ENCODE results near the gene SLC25A22.

SLC25A22 gene

DNA sequence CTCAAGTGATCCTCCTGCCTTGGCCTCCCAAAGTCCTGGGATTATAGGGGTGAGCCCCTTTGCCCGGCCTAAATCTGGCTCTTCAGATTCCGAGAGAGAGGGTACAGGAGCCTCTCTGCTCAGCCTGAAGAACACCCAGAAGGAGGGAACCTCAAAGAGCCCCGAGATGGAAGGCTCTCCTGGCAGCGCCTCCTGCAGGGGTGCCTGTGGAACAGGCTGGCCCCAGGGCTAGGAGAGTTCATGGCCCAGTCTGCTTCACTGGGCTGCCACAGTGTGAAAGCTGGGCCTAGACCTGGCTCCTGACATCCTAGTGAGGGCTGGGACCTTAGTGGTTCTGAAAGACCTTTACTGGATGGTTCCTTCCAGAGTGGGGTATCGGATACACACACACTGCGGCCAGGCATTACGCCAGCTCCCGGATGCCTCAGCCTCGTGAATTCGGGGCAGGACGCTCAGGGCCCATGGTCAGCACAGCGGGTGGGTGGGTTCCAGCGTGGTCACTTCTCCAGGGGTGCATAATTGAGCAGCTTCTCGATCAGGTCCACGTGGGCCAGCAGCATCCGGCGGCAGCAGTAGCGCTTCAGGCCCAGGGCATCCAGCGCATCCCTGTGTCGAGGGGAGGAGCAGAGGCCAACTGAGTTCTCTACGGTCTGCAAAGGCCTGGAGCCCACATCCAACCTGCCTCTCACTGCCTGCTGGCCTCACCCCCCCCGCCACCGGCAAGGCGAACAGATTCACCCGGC is 42.0 kb upstream of the SLC25A22 start:
- peak overlapping the region; percentile 32 for H3K27ac ChIP-seq (ENCODE audit: low read depth, low read length)
- H2AFZ ChIP-seq (ENCODE audit: low read length, unreplicated experiment), result no peak overlapping the region
- peaks cover 59% of the 10 kb centered on the region for H3K79me2 ChIP-seq (ENCODE audit: control insufficient read depth, insufficient read depth, low read length, unreplicated experiment)
- H3K27me3 ChIP-seq (ENCODE audit: insufficient read depth, low read length), result no peaks in the 10 kb centered on the region
- H3K4me1 ChIP-seq (ENCODE audit: control insufficient read depth, insufficient read depth, low read length, unreplicated experiment), result peaks cover 37% of the 10 kb centered on the region
- peaks cover 17% of the 10 kb centered on the region; the same call in 1 of the 2 replicates for H3K36me3 ChIP-seq (ENCODE audit: insufficient read depth, low read length)
- H3K4me3 ChIP-seq (ENCODE audit: low read depth, low read length), result peak overlapping the region; percentile 88

DNA sequence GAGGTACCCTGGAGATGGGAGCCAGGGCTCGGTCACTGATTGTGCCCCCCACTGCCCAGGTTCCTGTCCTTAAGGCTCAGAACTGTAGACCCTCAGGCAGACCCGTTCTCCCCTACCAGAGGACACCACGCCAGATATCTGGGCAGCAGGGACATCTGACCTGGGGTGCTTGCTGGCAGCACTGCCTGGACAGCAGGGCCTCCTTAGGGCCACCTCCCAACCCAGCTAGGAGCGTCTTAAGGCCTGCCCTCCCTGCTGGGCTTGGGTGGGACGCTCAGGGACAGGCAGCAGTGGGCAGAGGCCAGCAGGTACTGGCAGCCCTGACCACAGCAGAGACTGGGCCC is 41.2 kb upstream of the SLC25A22 start:
- H3K36me3 ChIP-seq (ENCODE audit: insufficient read depth, low read length), result peaks cover 17% of the 10 kb centered on the region; the same call in 1 of the 2 replicates
- no peak overlapping the region for H3K4me3 ChIP-seq (ENCODE audit: low read depth, low read length)
- H3K27me3 ChIP-seq (ENCODE audit: insufficient read depth, low read length), result no peaks in the 10 kb centered on the region
- H3K79me2 ChIP-seq (ENCODE audit: control insufficient read depth, insufficient read depth, low read length, unreplicated experiment), result peaks cover 57% of the 10 kb centered on the region
- H2AFZ ChIP-seq (ENCODE audit: low read length, unreplicated experiment), result no peak overlapping the region
- peaks cover 43% of the 10 kb centered on the region for H3K4me1 ChIP-seq (ENCODE audit: control insufficient read depth, insufficient read depth, low read length, unreplicated experiment)
- peak overlapping the region; percentile 32; the same call in 1 of the 2 replicates for H3K27ac ChIP-seq (ENCODE audit: low read depth, low read length)

DNA sequence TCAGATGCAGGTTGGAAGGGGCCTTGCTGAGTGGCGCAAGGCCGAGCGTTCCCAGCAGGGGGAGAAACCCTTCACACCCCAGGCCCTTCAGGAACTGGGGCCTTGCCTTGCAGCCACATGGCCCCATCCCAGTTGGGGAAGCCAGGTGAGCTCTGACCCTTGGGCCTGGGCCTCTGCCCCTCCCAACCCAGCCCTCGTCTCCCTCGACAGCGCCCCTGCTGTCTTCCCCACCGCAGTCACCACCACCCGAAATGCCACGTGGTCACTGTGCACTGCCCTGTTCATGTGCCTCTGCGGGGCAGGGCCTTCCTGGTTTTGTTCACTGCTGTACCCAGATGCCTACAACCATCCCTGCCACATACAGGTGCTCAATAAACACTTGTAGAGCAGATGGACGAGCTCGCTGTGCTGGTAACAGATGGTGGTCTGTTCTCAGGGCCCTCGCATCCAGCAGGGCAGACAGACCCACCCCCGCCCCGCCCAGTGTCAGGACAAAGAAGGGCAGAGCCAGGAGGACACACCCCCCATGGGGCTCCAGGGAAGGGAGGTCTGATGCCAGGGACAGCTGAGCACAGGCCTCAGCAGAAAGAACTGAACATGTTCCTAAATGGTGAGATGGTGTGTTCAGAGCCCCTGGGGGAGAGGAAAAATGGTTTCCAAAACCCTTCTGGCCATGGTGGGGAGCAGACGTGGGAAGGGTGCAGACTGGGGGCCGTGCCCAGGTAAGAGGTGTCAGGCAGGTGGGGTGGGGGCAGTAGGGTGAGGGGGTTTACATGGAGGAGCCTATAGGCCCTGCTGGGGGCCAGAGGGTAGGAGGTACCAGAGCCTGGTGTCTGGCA is 40.6 kb upstream of the SLC25A22 start:
- Histone ChIP-seq H3K36me3 (ENCODE audit: insufficient read depth, low read length) (peaks cover 17% of the 10 kb centered on the region; the same call in 1 of the 2 replicates), H3K27ac (ENCODE audit: low read depth, low read length) (0 out of 2 replicates have a peak overlapping the region, but pooled peaks have one; percentile 14)

DNA sequence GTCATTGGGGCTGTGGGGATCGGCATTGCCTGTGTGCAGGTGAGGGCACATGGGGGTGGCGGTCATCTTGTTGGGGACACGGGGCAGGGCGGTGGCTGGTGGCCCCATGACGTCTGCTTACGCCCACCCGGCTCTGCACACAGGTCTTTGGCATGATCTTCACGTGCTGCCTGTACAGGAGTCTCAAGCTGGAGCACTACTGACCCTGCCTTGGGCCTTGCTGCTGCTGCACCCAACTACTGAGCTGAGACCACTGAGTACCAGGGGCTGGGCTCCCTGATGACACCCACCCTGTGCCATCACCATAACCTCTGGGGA is 39.9 kb upstream of the SLC25A22 start:
- Histone ChIP-seq H3K79me2 (ENCODE audit: control insufficient read depth, insufficient read depth, low read length, unreplicated experiment) (peaks cover 58% of the 10 kb centered on the region), H3K36me3 (ENCODE audit: insufficient read depth, low read length) (peaks cover 17% of the 10 kb centered on the region; the same call in 1 of the 2 replicates), H3K4me1 (ENCODE audit: control insufficient read depth, insufficient read depth, low read length, unreplicated experiment) (peaks cover 43% of the 10 kb centered on the region)

More for the DNA sequence above, 40.6 kb upstream of the SLC25A22 start:
- H2AFZ ChIP-seq (ENCODE audit: low read length, unreplicated experiment), result no peak overlapping the region
- H3K4me1 ChIP-seq (ENCODE audit: control insufficient read depth, insufficient read depth, low read length, unreplicated experiment), result peaks cover 43% of the 10 kb centered on the region
- H3K27me3 ChIP-seq (ENCODE audit: insufficient read depth, low read length), result no peaks in the 10 kb centered on the region
- H3K4me3 ChIP-seq (ENCODE audit: low read depth, low read length), result no peak overlapping the region
- peaks cover 60% of the 10 kb centered on the region for H3K79me2 ChIP-seq (ENCODE audit: control insufficient read depth, insufficient read depth, low read length, unreplicated experiment)

DNA sequence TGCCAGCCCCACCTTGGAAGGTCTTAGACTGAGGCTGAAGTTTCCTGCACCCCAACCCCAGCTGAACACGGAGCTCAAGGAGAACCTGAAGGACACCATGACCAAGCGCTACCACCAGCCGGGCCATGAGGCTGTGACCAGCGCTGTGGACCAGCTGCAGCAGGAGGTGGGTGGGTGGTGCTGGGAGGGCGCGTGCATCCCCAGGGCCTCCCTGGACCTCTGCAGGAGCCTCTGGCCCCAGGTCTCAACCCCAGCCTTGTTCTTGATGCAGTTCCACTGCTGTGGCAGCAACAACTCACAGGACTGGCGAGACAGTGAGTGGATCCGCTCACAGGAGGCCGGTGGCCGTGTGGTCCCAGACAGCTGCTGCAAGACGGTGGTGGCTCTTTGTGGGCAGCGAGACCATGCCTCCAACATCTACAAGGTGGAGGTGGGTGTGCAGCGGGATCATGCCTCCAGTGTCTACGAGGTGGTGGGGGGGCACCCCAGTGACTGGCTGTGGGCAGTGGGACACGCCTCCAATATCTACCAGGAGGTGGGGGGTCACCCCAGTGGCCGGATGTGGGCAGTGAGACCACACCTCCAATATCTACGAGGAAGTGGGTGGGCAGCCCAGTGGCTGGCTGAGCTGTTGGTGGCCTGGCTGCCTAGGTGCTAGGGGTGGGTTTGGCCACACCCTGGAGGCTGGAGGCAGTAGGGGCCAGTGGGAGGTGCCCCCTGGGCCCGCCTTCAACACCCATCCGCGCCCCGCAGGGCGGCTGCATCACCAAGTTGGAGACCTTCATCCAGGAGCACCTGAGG is 39.3 kb upstream of the SLC25A22 start:
- Histone ChIP-seq H3K27me3 (ENCODE audit: insufficient read depth, low read length) (no peaks in the 10 kb centered on the region), H2AFZ (ENCODE audit: low read length, unreplicated experiment) (no peak overlapping the region), H3K36me3 (ENCODE audit: insufficient read depth, low read length) (peaks cover 17% of the 10 kb centered on the region; the same call in 1 of the 2 replicates), H3K4me1 (ENCODE audit: control insufficient read depth, insufficient read depth, low read length, unreplicated experiment) (peaks cover 43% of the 10 kb centered on the region), H3K27ac (ENCODE audit: low read depth, low read length) (no peak overlapping the region), H3K4me3 (ENCODE audit: low read depth, low read length) (no peak overlapping the region), H3K79me2 (ENCODE audit: control insufficient read depth, insufficient read depth, low read length, unreplicated experiment) (peaks cover 58% of the 10 kb centered on the region)

More for the DNA sequence above, 39.9 kb upstream of the SLC25A22 start:
- Histone ChIP-seq H3K4me3 (ENCODE audit: low read depth, low read length) (no peak overlapping the region), H3K27me3 (ENCODE audit: insufficient read depth, low read length) (no peaks in the 10 kb centered on the region), H3K27ac (ENCODE audit: low read depth, low read length) (no peak overlapping the region), H2AFZ (ENCODE audit: low read length, unreplicated experiment) (no peak overlapping the region)

DNA sequence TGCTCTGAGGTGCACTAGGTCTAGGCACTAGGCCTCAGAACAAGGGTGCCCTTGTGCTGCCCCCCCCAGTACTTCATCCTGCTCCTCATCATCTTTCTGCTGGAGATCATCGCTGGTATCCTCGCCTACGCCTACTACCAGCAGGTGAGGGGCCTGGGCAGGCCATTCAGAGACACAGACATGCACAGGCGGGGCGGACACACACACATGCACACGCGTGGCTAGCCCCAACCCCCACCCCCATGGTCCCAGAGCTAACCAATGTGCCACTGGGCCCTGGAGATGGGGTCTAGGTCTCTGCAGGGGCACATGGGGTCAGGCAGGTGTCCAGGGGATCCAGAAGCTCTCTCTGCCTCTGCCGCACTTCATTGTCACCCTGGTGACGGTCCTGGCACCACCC is 38.6 kb upstream of the SLC25A22 start:
- Histone ChIP-seq H3K27me3 (ENCODE audit: insufficient read depth, low read length) (no peaks in the 10 kb centered on the region), H3K36me3 (ENCODE audit: insufficient read depth, low read length) (peaks cover 17% of the 10 kb centered on the region; the same call in 1 of the 2 replicates), H2AFZ (ENCODE audit: low read length, unreplicated experiment) (no peak overlapping the region), H3K27ac (ENCODE audit: low read depth, low read length) (no peak overlapping the region), H3K4me1 (ENCODE audit: control insufficient read depth, insufficient read depth, low read length, unreplicated experiment) (peaks cover 50% of the 10 kb centered on the region), H3K4me3 (ENCODE audit: low read depth, low read length) (no peak overlapping the region), H3K79me2 (ENCODE audit: control insufficient read depth, insufficient read depth, low read length, unreplicated experiment) (peaks cover 52% of the 10 kb centered on the region)

DNA sequence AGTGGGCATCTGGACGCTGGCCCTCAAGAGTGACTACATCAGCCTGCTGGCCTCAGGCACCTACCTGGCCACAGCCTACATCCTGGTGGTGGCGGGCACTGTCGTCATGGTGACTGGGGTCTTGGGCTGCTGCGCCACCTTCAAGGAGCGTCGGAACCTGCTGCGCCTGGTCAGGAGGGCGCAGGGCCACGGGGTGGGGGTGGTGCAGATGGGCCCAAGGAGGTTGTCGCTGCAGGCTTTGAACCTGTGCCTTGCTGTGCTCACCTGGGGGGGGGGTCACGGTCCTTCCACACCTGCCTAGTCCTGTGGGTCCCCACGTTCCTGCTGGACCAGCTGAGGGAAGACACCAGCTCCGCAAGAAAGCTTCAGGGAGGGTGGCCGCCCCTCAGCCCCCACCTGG is 38.2 kb upstream of the SLC25A22 start:
- Histone ChIP-seq H3K27me3 (ENCODE audit: insufficient read depth, low read length) (no peaks in the 10 kb centered on the region), H3K4me3 (ENCODE audit: low read depth, low read length) (no peak overlapping the region), H3K36me3 (ENCODE audit: insufficient read depth, low read length) (peaks cover 17% of the 10 kb centered on the region; the same call in 1 of the 2 replicates), H3K27ac (ENCODE audit: low read depth, low read length) (no peak overlapping the region), H3K79me2 (ENCODE audit: control insufficient read depth, insufficient read depth, low read length, unreplicated experiment) (peaks cover 48% of the 10 kb centered on the region), H3K4me1 (ENCODE audit: control insufficient read depth, insufficient read depth, low read length, unreplicated experiment) (peaks cover 55% of the 10 kb centered on the region), H2AFZ (ENCODE audit: low read length, unreplicated experiment) (no peak overlapping the region)

DNA sequence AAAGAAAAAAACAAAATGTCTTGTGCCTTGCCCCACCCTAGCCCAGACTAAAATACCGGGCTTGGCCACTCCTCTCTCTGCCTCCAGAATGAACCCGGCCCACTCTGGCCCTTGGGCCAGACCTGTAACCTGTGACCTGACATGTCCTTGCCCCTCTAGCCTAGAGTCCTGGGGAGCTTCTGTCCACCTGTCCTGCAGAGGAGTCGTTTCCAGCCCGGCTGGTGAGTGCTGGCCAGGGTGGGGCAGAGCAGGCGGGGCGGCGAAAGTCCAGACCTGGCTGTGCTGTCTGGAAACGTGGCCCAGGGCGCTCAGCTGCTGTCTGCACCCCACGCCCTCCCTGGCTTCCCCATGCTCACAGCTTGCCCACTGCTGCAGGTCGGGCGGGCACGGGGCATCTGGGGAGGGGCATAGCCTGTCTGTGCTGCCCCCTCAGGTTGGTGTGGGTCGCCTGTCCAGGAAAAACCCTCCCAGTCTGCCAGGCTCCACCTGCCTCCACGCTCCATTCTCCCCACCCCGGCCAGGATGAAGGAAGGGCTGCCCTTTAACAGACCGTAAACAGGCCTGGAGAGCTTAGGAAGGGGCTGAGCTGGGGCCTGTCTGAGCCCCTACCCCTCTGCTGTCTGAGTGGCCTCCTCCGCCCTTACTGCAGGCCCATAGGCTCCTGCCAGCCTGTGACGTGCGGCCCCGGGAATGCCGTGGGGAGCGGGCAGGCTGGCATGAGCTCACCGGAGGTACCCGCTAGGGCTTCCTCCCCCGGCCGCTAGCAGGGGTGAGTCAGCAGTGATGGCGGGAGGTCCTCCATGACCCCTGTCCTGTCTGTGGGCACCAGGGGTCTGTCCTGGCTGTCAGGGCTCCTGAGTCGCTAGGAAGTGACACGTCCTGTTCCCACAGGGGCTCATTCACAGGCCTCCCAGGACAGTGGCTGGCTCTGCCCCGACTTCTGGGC is 36.6 kb upstream of the SLC25A22 start:
- Histone ChIP-seq H3K27me3 (ENCODE audit: insufficient read depth, low read length) (peaks cover 6% of the 10 kb centered on the region; the same call in 1 of the 2 replicates), H3K36me3 (ENCODE audit: insufficient read depth, low read length) (peaks cover 8% of the 10 kb centered on the region; the same call in 1 of the 2 replicates), H3K79me2 (ENCODE audit: control insufficient read depth, insufficient read depth, low read length, unreplicated experiment) (peaks cover 31% of the 10 kb centered on the region), H2AFZ (ENCODE audit: low read length, unreplicated experiment) (no peak overlapping the region), H3K4me1 (ENCODE audit: control insufficient read depth, insufficient read depth, low read length, unreplicated experiment) (peaks cover 55% of the 10 kb centered on the region), H3K27ac (ENCODE audit: low read depth, low read length) (peak overlapping the region; percentile 88), H3K4me3 (ENCODE audit: low read depth, low read length) (peak overlapping the region; percentile 98)

DNA sequence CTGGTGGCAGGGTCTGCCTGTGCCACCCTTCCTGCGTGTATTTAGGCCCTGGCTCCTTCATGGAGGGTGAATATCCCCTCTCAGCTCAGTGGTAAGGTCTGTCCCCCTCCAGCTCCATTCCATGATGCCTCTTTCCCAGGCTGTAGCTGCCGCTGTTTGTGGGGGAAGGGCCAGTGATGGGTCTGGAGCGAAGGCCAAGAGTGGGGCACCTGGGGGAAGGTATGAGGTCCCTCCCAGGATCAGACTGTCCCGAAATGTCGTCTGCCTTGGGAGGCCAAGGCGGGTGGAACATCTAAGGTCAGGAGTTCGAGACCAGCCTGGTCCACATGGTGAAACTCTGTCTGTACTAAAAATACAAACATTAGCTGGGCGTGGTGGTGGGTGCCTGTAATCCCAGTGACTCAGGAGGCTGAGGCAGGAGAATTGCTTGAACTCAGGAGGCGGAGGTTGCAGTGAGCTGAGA is 35.8 kb upstream of the SLC25A22 start:
- Histone ChIP-seq H2AFZ (ENCODE audit: low read length, unreplicated experiment) (no peak overlapping the region), H3K27me3 (ENCODE audit: insufficient read depth, low read length) (peaks cover 6% of the 10 kb centered on the region; the same call in 1 of the 2 replicates), H3K4me1 (ENCODE audit: control insufficient read depth, insufficient read depth, low read length, unreplicated experiment) (peaks cover 54% of the 10 kb centered on the region), H3K27ac (ENCODE audit: low read depth, low read length) (peak overlapping the region; percentile 88), H3K36me3 (ENCODE audit: insufficient read depth, low read length) (peaks cover 3% of the 10 kb centered on the region; the same call in 1 of the 2 replicates), H3K79me2 (ENCODE audit: control insufficient read depth, insufficient read depth, low read length, unreplicated experiment) (peaks cover 26% of the 10 kb centered on the region), H3K4me3 (ENCODE audit: low read depth, low read length) (peak overlapping the region; percentile 98)

Measured in ACC112 (cell line).